IPS-20b (cell line): ENCODE data around the gene VAMP8.
"Not testable (repeated sequence)": the region's sequence is repeated elsewhere in the genome, so short reads cannot be mapped to it uniquely, and the experiment has no call there.

Experiments used
- H3K27ac ChIP-seq: one replicate; pipeline ENCODE4 v1.5.1; 2013; ENCODE audit warnings: low read length
- H3K27me3 ChIP-seq: 2 replicates; pipeline ENCODE4 v1.6.1; 2013; ENCODE audit warnings: mild to moderate bottlenecking, low read length, inconsistent platforms; ENCODE audit not compliant: insufficient read depth
- H3K36me3 ChIP-seq: 2 replicates; pipeline ENCODE4 v1.6.1; 2013; ENCODE audit warnings: low read depth, mild to moderate bottlenecking, inconsistent platforms, low read length, moderate library complexity; ENCODE audit not compliant: insufficient read depth
- H3K4me1 ChIP-seq: 2 replicates; pipeline ENCODE4 v1.6.1; 2013; ENCODE audit warnings: mild to moderate bottlenecking, control low read depth, inconsistent platforms, low read length, moderate library complexity; ENCODE audit not compliant: insufficient read depth
- H3K4me3 ChIP-seq: 2 replicates; pipeline ENCODE4 v1.5.1; 2013; ENCODE audit warnings: mild to moderate bottlenecking, low read length, inconsistent platforms
- H3K9ac ChIP-seq: 2 replicates; pipeline ENCODE4 v1.6.1; 2013; ENCODE audit warnings: low read depth, mild to moderate bottlenecking, inconsistent platforms, low read length, moderate library complexity
- H3K9me3 ChIP-seq: 2 replicates; pipeline ENCODE4 v1.6.1; 2013; ENCODE audit warnings: mild to moderate bottlenecking, low read depth, low read length, inconsistent platforms; ENCODE audit not compliant: insufficient read depth

Gene VAMP8

GRCh38 chr2:85539361-85540132 is 37.8 kb upstream of the VAMP8 start:
- no peaks in the 10 kb centered on the region for H3K9me3 ChIP-seq
- H3K27me3 ChIP-seq, result no peaks in the 10 kb centered on the region
- peak overlapping the region; percentile 99 for H3K27ac ChIP-seq
- peaks cover 20% of the 10 kb centered on the region for H3K4me1 ChIP-seq
- peak overlapping the region; percentile 95 for H3K4me3 ChIP-seq
- peak overlapping the region; percentile 100 for H3K9ac ChIP-seq
- H3K36me3 ChIP-seq, result peaks cover 49% of the 10 kb centered on the region

GRCh38 chr2:85540133-85540648 is 37.2 kb upstream of the VAMP8 start:
- Histone ChIP-seq H3K36me3 (peaks cover 56% of the 10 kb centered on the region), H3K27me3 (no peaks in the 10 kb centered on the region), H3K27ac (peak overlapping the region; percentile 99), H3K9me3 (no peaks in the 10 kb centered on the region), H3K4me1 (peaks cover 20% of the 10 kb centered on the region), H3K4me3 (peak overlapping the region; percentile 95), H3K9ac (peak overlapping the region; percentile 100)

- peaks cover 20% of the 10 kb centered on the region for H3K4me1 ChIP-seq
- H3K27ac ChIP-seq, result no peak overlapping the region
- peak overlapping the region; percentile 95 for H3K4me3 ChIP-seq
- H3K9me3 ChIP-seq, result no peaks in the 10 kb centered on the region
- H3K9ac ChIP-seq, result peak overlapping the region; percentile 100
- H3K36me3 ChIP-seq, result peaks cover 64% of the 10 kb centered on the region
- no peaks in the 10 kb centered on the region for H3K27me3 ChIP-seq
Measured at GRCh38 chr2:85541262-85541661, 36.1 kb upstream of the VAMP8 start.

- H3K27ac ChIP-seq, result no peak overlapping the region
- H3K4me1 ChIP-seq, result peaks cover 17% of the 10 kb centered on the region
- peak overlapping the region; percentile 100; the same call in 1 of the 2 replicates for H3K9ac ChIP-seq
- H3K9me3 ChIP-seq, result no peaks in the 10 kb centered on the region
- H3K36me3 ChIP-seq, result peaks cover 64% of the 10 kb centered on the region
- peak overlapping the region; percentile 95 for H3K4me3 ChIP-seq
- no peaks in the 10 kb centered on the region for H3K27me3 ChIP-seq
Measured at GRCh38 chr2:85541753-85542457, 35.5 kb upstream of the VAMP8 start.

GRCh38 chr2:85542777-85543176 is 34.6 kb upstream of the VAMP8 start:
- Histone ChIP-seq H3K4me3 (no peak overlapping the region), H3K9me3 (no peaks in the 10 kb centered on the region), H3K27ac (no peak overlapping the region), H3K36me3 (peaks cover 64% of the 10 kb centered on the region), H3K4me1 (peaks cover 9% of the 10 kb centered on the region), H3K27me3 (no peaks in the 10 kb centered on the region), H3K9ac (no peak overlapping the region)

- H3K4me1 ChIP-seq, H3K4me3 ChIP-seq, H3K27ac ChIP-seq, H3K9me3 ChIP-seq, H3K9ac ChIP-seq, H3K27me3 ChIP-seq: not testable (repeated sequence)
- peaks cover 77% of the 10 kb centered on the region for H3K36me3 ChIP-seq
Measured at GRCh38 chr2:85544254-85544691, 33.1 kb upstream of the VAMP8 start.

- H3K4me3 ChIP-seq, H3K27ac ChIP-seq, H3K4me1 ChIP-seq, H3K9me3 ChIP-seq, H3K27me3 ChIP-seq, H3K9ac ChIP-seq: not testable (repeated sequence)
- peaks cover 80% of the 10 kb centered on the region for H3K36me3 ChIP-seq
Measured at GRCh38 chr2:85544915-85545779, 32.2 kb upstream of the VAMP8 start.

GRCh38 chr2:85545780-85546240 is 31.6 kb upstream of the VAMP8 start:
- H3K27ac ChIP-seq, result no peak overlapping the region
- no peaks in the 10 kb centered on the region for H3K9me3 ChIP-seq
- H3K27me3 ChIP-seq, result no peaks in the 10 kb centered on the region
- peaks cover 80% of the 10 kb centered on the region for H3K36me3 ChIP-seq
- H3K4me3 ChIP-seq, result no peak overlapping the region
- no peak overlapping the region for H3K9ac ChIP-seq
- H3K4me1 ChIP-seq, result peaks cover 9% of the 10 kb centered on the region

GRCh38 chr2:85547089-85547858 is 30.1 kb upstream of the VAMP8 start:
- Histone ChIP-seq H3K4me1 (no peaks in the 10 kb centered on the region), H3K27ac (no peak overlapping the region), H3K9me3 (no peaks in the 10 kb centered on the region), H3K36me3 (peaks cover 79% of the 10 kb centered on the region), H3K27me3 (no peaks in the 10 kb centered on the region), H3K9ac (no peak overlapping the region), H3K4me3 (no peak overlapping the region)

- H3K27me3 ChIP-seq, result no peaks in the 10 kb centered on the region
- H3K9ac ChIP-seq, result no peak overlapping the region
- no peaks in the 10 kb centered on the region for H3K9me3 ChIP-seq
- H3K27ac ChIP-seq, result no peak overlapping the region
- no peak overlapping the region for H3K4me3 ChIP-seq
- H3K36me3 ChIP-seq, result peaks cover 79% of the 10 kb centered on the region
- no peaks in the 10 kb centered on the region for H3K4me1 ChIP-seq
Measured at GRCh38 chr2:85547859-85548607, 29.4 kb upstream of the VAMP8 start.
